Epithelial cell of esophagus (primary cell): ENCODE results near the gene IGSF9B.

ENCODE experiments used
- DNase-seq: peaks from one replicate; pipeline ENCODE4 v3.0.0; 2010; ENCODE audit warnings: low read depth
- H3K4me3 ChIP-seq: 2 replicates; pipeline ENCODE4 v1.5.1; 2011; ENCODE audit warnings: mild to moderate bottlenecking, low read length, control low read depth
- TF ChIP-seq, protein P1 (sequence below): IDR thresholded peaks from 2 replicates; pipeline ENCODE4 v1.5.1; 2011; ENCODE audit warnings: low read depth, mild to moderate bottlenecking, low read length, control low read depth, inconsistent platforms; ENCODE audit not compliant: insufficient read depth; ENCODE audit errors: missing control alignments

Gene IGSF9B

DNA sequence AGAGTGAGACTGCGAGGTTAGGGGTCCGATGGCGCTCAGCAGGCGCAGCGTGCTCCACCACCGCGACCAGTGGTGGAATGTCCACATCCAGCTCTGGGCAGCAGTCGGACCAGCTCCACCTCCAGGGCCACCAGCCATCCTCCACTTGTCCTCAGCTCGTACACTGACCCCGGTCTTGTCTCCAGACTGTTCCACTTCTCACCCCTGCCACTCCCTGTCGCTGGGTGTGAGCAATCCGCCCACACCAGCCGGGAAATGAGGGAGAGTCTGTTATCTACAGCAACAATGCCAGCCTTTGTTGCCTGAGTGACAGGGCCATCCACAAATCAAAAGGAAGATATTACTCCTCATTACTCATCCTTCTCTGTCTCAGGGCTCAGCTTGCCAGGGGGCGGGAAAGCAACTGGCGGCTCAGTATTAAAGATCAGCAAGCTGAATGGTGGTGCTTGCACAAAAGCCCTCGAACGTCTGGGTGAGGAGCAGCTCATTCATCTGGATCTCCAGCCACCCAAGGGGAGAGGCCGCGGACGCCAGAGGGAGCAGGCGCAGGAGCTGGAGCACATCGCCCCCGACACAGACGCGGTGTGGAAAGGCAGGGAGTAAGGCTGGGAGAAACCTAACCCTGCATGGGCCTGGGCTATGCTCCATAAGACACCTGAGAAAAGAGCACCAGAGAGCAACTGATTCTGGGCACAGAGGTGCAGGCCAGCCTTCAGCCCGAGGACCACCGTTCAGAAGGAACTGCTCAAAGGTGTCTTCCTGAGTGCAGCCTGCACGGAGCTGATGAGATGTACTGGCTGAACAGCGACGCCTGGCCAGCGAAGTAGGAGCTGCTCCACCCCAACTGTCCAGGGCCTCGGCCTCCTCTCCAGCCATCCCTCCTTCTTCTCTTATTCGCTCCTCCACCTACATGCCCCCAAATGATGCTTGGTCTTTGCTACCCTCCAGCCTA lies 21.9 kb downstream of the IGSF9B start:
- DNase-seq: peak; percentile 21
- no peak overlapping the region for H3K4me3 ChIP-seq
- TF ChIP-seq, protein P1, sequence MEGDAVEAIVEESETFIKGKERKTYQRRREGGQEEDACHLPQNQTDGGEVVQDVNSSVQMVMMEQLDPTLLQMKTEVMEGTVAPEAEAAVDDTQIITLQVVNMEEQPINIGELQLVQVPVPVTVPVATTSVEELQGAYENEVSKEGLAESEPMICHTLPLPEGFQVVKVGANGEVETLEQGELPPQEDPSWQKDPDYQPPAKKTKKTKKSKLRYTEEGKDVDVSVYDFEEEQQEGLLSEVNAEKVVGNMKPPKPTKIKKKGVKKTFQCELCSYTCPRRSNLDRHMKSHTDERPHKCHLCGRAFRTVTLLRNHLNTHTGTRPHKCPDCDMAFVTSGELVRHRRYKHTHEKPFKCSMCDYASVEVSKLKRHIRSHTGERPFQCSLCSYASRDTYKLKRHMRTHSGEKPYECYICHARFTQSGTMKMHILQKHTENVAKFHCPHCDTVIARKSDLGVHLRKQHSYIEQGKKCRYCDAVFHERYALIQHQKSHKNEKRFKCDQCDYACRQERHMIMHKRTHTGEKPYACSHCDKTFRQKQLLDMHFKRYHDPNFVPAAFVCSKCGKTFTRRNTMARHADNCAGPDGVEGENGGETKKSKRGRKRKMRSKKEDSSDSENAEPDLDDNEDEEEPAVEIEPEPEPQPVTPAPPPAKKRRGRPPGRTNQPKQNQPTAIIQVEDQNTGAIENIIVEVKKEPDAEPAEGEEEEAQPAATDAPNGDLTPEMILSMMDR: no peak

DNA sequence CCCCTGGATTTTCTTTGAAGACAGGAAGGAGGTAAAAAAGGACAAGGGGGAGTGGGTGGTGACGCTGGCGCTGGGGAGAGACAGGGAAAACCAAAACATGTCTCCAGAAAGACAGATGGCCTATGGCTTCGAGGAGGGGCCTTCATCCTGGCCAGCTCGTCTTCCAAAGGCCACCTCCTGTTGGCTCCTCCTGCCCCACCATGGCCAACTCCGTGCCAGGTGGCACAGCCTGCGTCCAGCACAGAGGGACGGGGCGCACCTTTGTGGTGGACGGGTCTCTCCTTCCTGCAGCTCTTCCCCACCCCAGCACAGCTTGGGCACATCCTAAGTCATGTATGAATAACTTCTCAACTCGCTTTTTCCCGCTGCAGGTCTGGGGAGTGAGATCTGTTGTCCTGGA lies 22.7 kb downstream of the IGSF9B start:
- DNase-seq: no peak
- TF ChIP-seq, protein P1: no peak
- H3K4me3 ChIP-seq: no peak overlapping the region

DNA sequence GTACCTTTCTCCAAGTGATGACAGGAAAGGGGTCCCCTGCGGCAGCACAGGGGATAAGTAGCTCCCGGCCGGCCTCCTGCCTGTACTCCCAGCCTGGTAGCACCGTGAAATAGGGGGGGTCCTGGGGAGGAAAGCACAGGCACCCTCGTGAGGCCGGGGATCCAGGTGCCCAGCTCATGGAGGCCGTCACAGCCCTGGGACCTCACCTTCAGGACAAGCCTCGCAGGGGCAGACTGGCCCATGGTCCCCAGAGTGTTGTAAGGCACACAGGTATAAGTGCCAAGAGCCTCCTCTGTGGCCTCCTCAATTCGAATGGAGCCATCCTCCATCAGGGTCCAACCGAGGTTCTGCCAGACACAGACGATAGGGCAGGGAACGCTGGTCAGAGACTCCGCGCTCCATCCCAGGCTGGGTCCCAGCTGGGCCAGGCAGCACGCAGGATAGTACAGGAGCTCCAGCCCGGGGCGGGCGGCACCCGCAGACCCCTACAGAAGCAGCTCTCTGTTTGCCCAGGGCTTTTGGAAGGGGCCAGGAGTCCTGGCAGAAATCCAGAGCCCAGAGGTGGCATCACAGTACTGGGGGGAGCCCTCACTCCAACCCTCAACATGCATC lies 25.2 kb downstream of the IGSF9B start:
- no peak overlapping the region for H3K4me3 ChIP-seq
- TF ChIP-seq, protein P1: no peak
- no peak for DNase-seq

DNA sequence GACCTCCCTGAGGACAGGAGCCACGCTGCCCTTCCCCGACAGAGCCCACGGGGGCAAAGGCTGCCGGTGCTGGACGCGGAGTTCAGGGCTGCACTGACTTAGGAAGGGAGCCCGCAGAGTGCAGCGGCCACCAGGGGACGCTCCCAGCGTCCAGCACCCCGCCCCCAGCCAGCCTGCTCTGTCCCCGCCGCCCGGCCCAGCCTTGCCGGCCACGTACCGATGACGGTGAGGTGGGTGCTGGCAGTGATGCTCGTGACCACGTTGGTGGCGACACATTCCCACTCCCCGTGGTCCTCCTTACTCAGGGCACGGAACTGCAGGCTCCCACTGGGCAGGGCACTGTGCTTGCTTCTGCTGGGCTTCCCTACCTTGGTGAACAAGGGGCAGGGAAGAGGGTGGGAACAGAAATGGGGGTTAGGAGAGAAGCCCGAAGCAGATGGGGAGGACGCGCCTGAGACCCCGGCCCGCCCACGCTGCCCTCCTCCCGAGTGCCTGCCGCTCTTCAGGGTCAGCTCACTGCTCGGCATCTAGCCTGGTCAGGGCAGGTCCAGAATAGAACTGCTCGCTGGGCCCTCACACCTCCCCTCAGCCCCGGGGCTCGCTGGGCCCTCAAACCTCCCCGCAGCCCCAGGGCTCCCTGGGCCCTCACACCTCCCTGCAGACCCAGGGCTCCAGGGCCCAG lies 25.9 kb downstream of the IGSF9B start:
- no peak overlapping the region for H3K4me3 ChIP-seq
- TF ChIP-seq, protein P1: no peak
- no peak for DNase-seq

DNA sequence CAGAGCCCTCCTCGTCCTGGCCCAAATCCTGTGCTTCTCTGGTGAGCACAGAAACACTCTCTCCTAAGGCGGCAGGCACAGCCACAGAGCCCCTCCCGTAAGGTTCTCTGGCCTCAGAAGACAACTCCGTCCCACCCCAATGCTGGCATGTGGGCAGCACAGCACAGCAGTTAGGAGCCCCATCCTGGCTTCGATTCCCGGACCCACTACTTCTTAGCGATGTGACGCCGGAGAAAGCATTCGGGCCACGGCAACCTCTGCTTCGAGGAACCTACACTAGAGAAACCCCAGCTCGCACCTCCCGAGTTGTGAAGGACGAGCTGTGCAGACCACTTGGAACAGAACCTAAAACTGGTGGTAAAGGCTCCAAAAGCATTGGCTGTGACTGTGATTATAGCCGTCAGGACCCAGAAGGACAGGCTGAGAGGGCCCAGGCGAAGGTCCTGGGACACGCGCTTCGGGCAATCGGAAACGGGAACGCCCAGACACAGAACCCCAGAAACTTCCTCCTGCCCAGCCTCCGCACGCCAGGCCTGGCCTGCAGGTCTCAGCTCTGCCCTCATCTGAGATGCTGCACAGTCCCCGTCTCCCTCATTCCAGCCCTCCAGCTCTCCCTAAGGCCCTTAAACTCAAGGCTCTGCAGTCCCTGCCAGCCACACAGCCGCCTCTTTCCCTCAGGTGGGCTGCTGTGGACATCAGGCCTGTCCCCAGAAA lies 26.6 kb downstream of the IGSF9B start:
- DNase-seq: no peak
- TF ChIP-seq, protein P1: no peak
- H3K4me3 ChIP-seq: no peak overlapping the region

DNA sequence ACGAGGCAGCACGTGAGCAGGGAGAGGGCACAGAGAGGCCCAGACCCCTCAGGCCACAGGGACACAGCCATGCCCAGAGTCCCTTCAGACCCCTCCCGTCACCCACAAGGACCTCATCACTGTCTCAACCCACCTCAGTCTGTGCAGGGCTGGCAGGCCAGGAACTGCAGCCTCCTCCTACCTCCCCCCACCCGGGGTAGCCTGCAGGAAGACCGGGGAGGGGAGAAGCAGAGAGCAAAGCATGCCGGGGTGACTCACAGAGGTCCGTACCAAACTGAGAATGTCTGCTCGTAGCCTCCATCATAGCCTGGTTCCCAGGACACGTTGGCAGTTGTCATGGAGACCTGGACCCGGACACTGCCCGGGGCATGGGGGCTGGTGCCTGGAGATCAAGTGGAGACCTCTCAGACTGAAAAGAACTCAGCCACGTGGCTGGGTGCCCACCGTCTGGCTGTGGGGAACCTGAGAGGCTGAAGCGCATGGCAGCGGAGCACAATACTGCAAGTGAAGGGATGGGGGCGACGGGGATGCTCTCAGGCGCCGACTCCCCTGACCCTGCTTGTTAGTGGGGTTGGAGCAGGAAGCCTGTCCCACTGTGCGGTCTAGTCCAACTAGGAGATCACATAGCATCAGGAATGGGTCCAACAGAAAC lies 27.2 kb downstream of the IGSF9B start:
- no peak overlapping the region for H3K4me3 ChIP-seq
- DNase-seq: no peak
- TF ChIP-seq, protein P1: no peak
